ENCODE data around the gene PDE7B. TPM values are rescaled to one million over a fixed set of nuclear protein-coding genes. Genes with fewer than 3 reads are reported as not detected.

The PDE7B gene
- total and polyA plus RNA-seq, 8 donors: 1.3 to 4.7 (median 3.6) TPM

DNA sequence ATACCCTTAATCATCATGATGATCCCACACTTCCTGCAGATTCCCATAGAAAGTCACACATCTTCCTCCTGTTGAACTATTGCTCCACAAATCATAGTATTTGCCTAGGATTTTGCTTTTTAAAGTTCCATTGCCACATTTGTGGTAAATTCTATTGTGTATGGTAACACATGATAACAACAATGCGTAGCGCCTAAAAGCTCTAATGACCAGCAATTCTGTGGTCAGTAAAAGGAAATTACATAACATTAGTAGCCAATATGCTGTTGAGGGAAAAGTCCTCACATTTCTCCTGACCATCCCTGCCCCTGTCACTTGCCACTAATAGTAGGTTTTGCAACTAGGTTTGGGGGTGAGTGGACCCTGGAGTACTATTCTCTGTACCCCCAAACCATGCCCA lies 31.8 kb upstream of the PDE7B start:
- Histone ChIP-seq H3K27ac (no peak overlapping the region), H3K27me3 (no peaks in the 10 kb centered on the region), H3K36me3 (no peaks in the 10 kb centered on the region), H3K9me3 (no peaks in the 10 kb centered on the region), H3K4me3 (no peak overlapping the region), H3K4me1 (no peaks in the 10 kb centered on the region)
- TF ChIP-seq, protein P1, sequence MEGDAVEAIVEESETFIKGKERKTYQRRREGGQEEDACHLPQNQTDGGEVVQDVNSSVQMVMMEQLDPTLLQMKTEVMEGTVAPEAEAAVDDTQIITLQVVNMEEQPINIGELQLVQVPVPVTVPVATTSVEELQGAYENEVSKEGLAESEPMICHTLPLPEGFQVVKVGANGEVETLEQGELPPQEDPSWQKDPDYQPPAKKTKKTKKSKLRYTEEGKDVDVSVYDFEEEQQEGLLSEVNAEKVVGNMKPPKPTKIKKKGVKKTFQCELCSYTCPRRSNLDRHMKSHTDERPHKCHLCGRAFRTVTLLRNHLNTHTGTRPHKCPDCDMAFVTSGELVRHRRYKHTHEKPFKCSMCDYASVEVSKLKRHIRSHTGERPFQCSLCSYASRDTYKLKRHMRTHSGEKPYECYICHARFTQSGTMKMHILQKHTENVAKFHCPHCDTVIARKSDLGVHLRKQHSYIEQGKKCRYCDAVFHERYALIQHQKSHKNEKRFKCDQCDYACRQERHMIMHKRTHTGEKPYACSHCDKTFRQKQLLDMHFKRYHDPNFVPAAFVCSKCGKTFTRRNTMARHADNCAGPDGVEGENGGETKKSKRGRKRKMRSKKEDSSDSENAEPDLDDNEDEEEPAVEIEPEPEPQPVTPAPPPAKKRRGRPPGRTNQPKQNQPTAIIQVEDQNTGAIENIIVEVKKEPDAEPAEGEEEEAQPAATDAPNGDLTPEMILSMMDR (IDR thresholded peaks at IDR 0.05): no peak
- ATAC-seq: no peak
- intact Hi-C loops (cut with DNase I): no loop called here
- no peak for DNase-seq

DNA sequence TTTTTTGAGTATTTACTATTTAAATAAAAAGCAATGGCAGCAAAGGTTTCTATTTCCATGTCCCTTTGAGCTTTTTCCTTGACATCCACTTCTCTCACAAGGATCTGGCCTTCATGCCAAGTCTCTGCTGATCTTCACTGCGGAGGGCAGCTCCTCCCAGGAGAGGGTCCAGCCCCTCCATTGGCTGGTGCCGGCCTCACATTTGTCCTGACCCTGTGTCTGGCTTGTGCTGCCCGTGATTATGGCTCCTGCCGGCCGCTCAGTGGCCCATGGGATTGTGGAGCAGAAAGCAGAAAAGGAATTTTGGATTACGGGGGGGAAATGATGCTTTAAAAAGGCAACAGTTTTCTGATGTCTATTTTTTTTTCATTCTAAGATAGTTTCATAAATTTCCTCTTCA lies 31.2 kb upstream of the PDE7B start:
- no peak for ATAC-seq
- no peak overlapping the region for H3K4me3 ChIP-seq
- intact Hi-C loops (cut with DNase I): no loop called here
- H3K9me3 ChIP-seq: no peaks in the 10 kb centered on the region
- H3K36me3 ChIP-seq: no peaks in the 10 kb centered on the region
- no peak overlapping the region for H3K27ac ChIP-seq
- H3K4me1 ChIP-seq: no peaks in the 10 kb centered on the region
- DNase-seq: no peak
- H3K27me3 ChIP-seq: no peaks in the 10 kb centered on the region
- TF ChIP-seq, protein P1 (IDR thresholded peaks at IDR 0.05): no peak

DNA sequence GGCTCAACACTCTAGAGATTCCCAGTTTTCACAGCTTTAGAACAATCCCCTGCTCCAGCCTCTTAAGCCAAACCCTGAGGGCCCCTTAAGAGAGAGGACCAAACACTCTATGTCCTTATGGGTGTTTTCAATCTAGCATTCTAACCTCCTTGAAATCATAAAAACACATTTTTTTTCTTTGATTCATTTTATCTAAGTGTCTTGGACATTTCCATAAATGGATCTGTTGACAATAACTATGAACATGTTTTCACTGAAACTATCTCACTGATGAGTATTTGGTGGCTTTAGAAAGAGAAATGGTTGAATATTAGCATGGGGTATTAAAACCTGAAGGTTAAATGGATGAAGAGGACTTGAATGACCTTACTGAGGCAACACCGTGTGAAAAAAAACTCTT lies 27.6 kb upstream of the PDE7B start:
- no peak for ATAC-seq

DNA sequence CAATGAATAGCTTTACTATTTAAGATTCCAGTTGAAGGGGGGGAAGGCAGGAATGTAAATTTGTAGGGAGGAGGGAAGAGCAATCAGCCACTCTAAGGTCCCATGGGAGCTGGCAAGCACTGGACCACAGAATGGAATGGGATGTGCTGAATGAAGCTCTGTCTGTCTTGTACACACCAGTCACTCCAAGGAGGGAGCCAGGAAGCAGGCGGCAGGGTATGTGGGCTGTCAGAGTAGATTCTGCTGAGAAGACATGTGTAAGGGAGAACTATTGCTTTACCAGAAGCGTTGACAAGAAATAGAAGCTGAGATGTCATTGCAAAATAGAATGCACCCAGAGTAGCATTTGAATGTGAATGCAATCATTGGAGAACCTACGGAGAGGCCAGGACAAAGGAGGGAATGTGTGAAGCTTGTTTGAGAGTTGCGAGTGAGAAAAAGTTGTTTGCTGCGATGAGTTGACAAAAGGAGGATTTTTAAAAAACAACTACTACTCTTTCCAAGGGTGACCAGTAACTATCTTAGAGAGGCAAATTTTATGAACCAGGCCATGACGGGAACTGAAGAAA lies 25.2 kb upstream of the PDE7B start:
- TF ChIP-seq, protein P1 (IDR thresholded peaks at IDR 0.05): no peak

More for the DNA sequence above, 27.6 kb upstream of the PDE7B start:
- H3K27me3 ChIP-seq: no peaks in the 10 kb centered on the region
- no peak overlapping the region for H3K27ac ChIP-seq
- no peaks in the 10 kb centered on the region for H3K4me1 ChIP-seq
- TF ChIP-seq, protein P1 (IDR thresholded peaks at IDR 0.05): no peak
- H3K36me3 ChIP-seq: no peaks in the 10 kb centered on the region
- intact Hi-C loops (cut with DNase I): no loop called here
- no peaks in the 10 kb centered on the region for H3K9me3 ChIP-seq
- no peak for DNase-seq
- no peak overlapping the region for H3K4me3 ChIP-seq

DNA sequence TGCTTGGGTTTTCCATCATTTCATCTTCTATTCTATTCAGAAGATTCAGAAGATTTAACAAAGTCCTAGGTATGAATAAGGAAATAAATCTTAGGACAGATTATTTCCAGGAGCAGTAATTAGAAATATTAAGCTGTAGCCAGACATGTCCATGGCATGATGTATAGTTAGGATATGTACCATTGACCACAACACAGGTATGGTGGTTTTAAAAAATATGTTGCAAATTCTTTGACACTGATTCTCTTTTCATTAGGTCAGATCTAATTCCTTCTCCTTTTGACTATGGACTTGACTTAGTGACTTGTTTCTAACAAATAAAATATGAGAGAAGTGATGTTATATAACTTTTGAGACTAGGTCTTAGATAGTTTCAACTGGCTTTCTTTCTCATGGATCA lies 23.5 kb upstream of the PDE7B start:
- DNase-seq (no peak), ATAC-seq (no peak)
- intact Hi-C loops (cut with DNase I): no loop called here
- Histone ChIP-seq H3K27ac (no peak overlapping the region), H3K27me3 (no peaks in the 10 kb centered on the region), H3K36me3 (no peaks in the 10 kb centered on the region), H3K4me3 (no peak overlapping the region), H3K9me3 (no peaks in the 10 kb centered on the region), H3K4me1 (no peaks in the 10 kb centered on the region)
- TF ChIP-seq, protein P1 (IDR thresholded peaks at IDR 0.05): no peak

More for the DNA sequence above, 25.2 kb upstream of the PDE7B start:
- Histone ChIP-seq H3K4me3 (no peak overlapping the region), H3K36me3 (no peaks in the 10 kb centered on the region), H3K4me1 (no peaks in the 10 kb centered on the region), H3K27ac (no peak overlapping the region), H3K27me3 (no peaks in the 10 kb centered on the region), H3K9me3 (no peaks in the 10 kb centered on the region)
- intact Hi-C loops (cut with DNase I): no loop called here
- DNase-seq (no peak), ATAC-seq (no peak)
